Tibial nerve (tissue), 3 donors: ENCODE data around the gene HDGFL3.

Experiments used
- CTCF ChIP-seq, 5 experiments: fragments of 200-600 bp in 3 of 5; fragments of 450-650 bp in 2 of 5; sonication (generic) in 3 of 5; IDR thresholded peaks; one replicate each; pipeline ENCODE4 v1.5.1; 2016 to 2019; ENCODE audit warnings: antibody characterized with exemption in 5 of 5, mild to moderate bottlenecking in 3 of 5, moderate library complexity in 2 of 5
- POLR2A ChIP-seq, 2 donors: fragments of 450-650 bp; IDR thresholded peaks; one replicate each; pipeline ENCODE4 v1.6.1; 2017; ENCODE audit warnings: antibody characterized with exemption in 2 of 2, mild to moderate bottlenecking in 2 of 2, moderate library complexity in 2 of 2

GRCh38 chr15:83200162-83200561 is 7.5 kb downstream of the HDGFL3 start:
- TF ChIP-seq POLR2A (IDR thresholded peaks at IDR 0.05) (no peak), CTCF (IDR thresholded peaks at IDR 0.05) (no peak)
